GM12892 (cell line): ENCODE results near the gene AFAP1L1.

Source experiments
- POLR2A ChIP-seq: IDR thresholded peaks from 2 replicates; pipeline ENCODE4 v1.6.1; 2011; ENCODE audit warnings: low read depth, low read length, control low read depth
- POLR2AphosphoS5 ChIP-seq: IDR thresholded peaks from 2 replicates; pipeline ENCODE4 v1.6.1; 2011; ENCODE audit warnings: low read depth, low read length, control low read depth
- TAF1 ChIP-seq: IDR thresholded peaks from 2 replicates; pipeline ENCODE4 v1.6.1; 2011; ENCODE audit warnings: low read depth, mild to moderate bottlenecking, control low read depth, low read length, borderline replicate concordance

- TF ChIP-seq TAF1, result no peak
- no peak for TF ChIP-seq POLR2AphosphoS5
- no peak for TF ChIP-seq POLR2A
Measured at GRCh38 chr5:149246906-149247305, 24.8 kb upstream of the AFAP1L1 start.
